GM19452 (cell line): ENCODE results near the gene CFP.

Experiments used
- ATAC-seq: cut with Tn5 transposase; IDR thresholded peaks from one replicate; pipeline ENCODE4 v1.9.1; 2021; ENCODE audit not compliant: unreplicated experiment

Gene CFP

GRCh38 chrX:47576021-47576898, 53.5 kb downstream of the CFP start:
- no peak for ATAC-seq

GRCh38 chrX:47574547-47575301, 55.0 kb downstream of the CFP start:
- ATAC-seq = no peak

- ATAC-seq = no peak
Observed at GRCh38 chrX:47574076-47574546, 55.6 kb downstream of the CFP start.

GRCh38 chrX:47573341-47574075, 56.2 kb downstream of the CFP start:
- no peak for ATAC-seq
